ENCODE results near the gene RFX8.

The RFX8 gene

GRCh38 chr2:101502095-101502494, 27.2 kb upstream of the RFX8 start:
- no peak for TF ChIP-seq CTCF (IDR thresholded peaks at IDR 0.05; ENCODE audit: insufficient read depth, low read depth, low read length, missing control alignments)
- H3K4me3 ChIP-seq (ENCODE audit: low read depth, low read length), result no peak overlapping the region
- no peak for DNase-seq (ENCODE audit: low read depth)

- no peak for DNase-seq (ENCODE audit: low read depth)
- no peak for TF ChIP-seq CTCF (IDR thresholded peaks at IDR 0.05; ENCODE audit: insufficient read depth, low read depth, low read length, missing control alignments)
- H3K4me3 ChIP-seq (ENCODE audit: low read depth, low read length), result no peak overlapping the region
These were observed 26.5 kb upstream of the RFX8 start for GRCh38 chr2:101501443-101501842.

- H3K4me3 ChIP-seq (ENCODE audit: low read depth, low read length), result no peak overlapping the region
- DNase-seq (ENCODE audit: low read depth), result no peak
- no peak for TF ChIP-seq CTCF (IDR thresholded peaks at IDR 0.05; ENCODE audit: insufficient read depth, low read depth, low read length, missing control alignments)
These were observed 25.9 kb upstream of the RFX8 start for GRCh38 chr2:101500860-101501259.

- no peak overlapping the region for H3K4me3 ChIP-seq (ENCODE audit: low read depth, low read length)
- no peak for TF ChIP-seq CTCF (IDR thresholded peaks at IDR 0.05; ENCODE audit: insufficient read depth, low read depth, low read length, missing control alignments)
- no peak for DNase-seq (ENCODE audit: low read depth)
These were observed 25.3 kb upstream of the RFX8 start for GRCh38 chr2:101500180-101500579.

GRCh38 chr2:101496279-101496678, 21.4 kb upstream of the RFX8 start:
- TF ChIP-seq CTCF (IDR thresholded peaks at IDR 0.05; ENCODE audit: insufficient read depth, low read depth, low read length, missing control alignments), result no peak
- DNase-seq (ENCODE audit: low read depth), result no peak
- no peak overlapping the region for H3K4me3 ChIP-seq (ENCODE audit: low read depth, low read length)

- no peak for TF ChIP-seq CTCF (IDR thresholded peaks at IDR 0.05; ENCODE audit: insufficient read depth, low read depth, low read length, missing control alignments)
- H3K4me3 ChIP-seq (ENCODE audit: low read depth, low read length), result no peak overlapping the region
- DNase-seq (ENCODE audit: low read depth), result no peak
These were observed 18.1 kb upstream of the RFX8 start for GRCh38 chr2:101492936-101493473.

- no peak for DNase-seq (ENCODE audit: low read depth)
- no peak for TF ChIP-seq CTCF (IDR thresholded peaks at IDR 0.05; ENCODE audit: insufficient read depth, low read depth, low read length, missing control alignments)
- no peak overlapping the region for H3K4me3 ChIP-seq (ENCODE audit: low read depth, low read length)
These were observed 12.1 kb upstream of the RFX8 start for GRCh38 chr2:101486994-101487393.

Data from GM12865 (cell line).